Colonic mucosa (tissue), 4 donors: ENCODE results near the gene ARL6IP4. TPM values are rescaled to one million over a fixed set of nuclear protein-coding genes. Genes with fewer than 3 reads are reported as not detected.

Source experiments
- DNase-seq: peaks from one replicate; pipeline ENCODE4 v3.0.0-alpha.2; 2020
- H3K27ac ChIP-seq: fragments of 200-600 bp; one replicate; pipeline ENCODE4 v1.8.0; 2021
- H3K27me3 ChIP-seq: fragments of 200-600 bp; one replicate; pipeline ENCODE4 v1.8.0; 2021
- H3K36me3 ChIP-seq: fragments of 200-600 bp; one replicate; pipeline ENCODE4 v1.8.0; 2021
- H3K4me1 ChIP-seq: fragments of 200-600 bp; one replicate; pipeline ENCODE4 v1.8.0; 2021; ENCODE audit warnings: mild to moderate bottlenecking
- H3K4me3 ChIP-seq: fragments of 200-600 bp; one replicate; pipeline ENCODE4 v1.8.0; 2021
- H3K9ac ChIP-seq, 2 donors: one replicate each; pipeline ENCODE4 v1.7.0; 2013; ENCODE audit warnings: control low read depth in 2 of 2, low read depth in 2 of 2, low read length in 2 of 2
- H3K9me3 ChIP-seq: fragments of 200-600 bp; one replicate; pipeline ENCODE4 v1.8.0; 2021
- intact Hi-C: fragments of 100-400 bp; cut with DNase I; formaldehyde crosslinking; loops from one replicate; pipeline ENCODE4 v1.14.1; 2022
- total RNA-seq, 2 donors: library from RNA; stranded (reverse); fragmentation: NEBNext Ultra II Directional in 1 of 2; extraction: Animal tissue kit (Norgen Biotek cat#: 25700) in 1 of 2; gene quantifications; one replicate each; pipeline ENCODE4 v1.2.1, GENCODE V29; 2021
- TF ChIP-seq, protein P1 (sequence below): fragments of 200-600 bp; IDR thresholded peaks from one replicate; pipeline ENCODE4 v1.8.0; 2022; ENCODE audit warnings: antibody characterized with exemption, mild to moderate bottlenecking
- donor health status: healthy.
- donor health status: DM: no; HTN: no; CAD: no.
- donor health status: DM: no; HTN: no; CAD: no.

Gene ARL6IP4
- total RNA-seq, 2 donors from 2014 or later, result 130 to 192 TPM

DNA sequence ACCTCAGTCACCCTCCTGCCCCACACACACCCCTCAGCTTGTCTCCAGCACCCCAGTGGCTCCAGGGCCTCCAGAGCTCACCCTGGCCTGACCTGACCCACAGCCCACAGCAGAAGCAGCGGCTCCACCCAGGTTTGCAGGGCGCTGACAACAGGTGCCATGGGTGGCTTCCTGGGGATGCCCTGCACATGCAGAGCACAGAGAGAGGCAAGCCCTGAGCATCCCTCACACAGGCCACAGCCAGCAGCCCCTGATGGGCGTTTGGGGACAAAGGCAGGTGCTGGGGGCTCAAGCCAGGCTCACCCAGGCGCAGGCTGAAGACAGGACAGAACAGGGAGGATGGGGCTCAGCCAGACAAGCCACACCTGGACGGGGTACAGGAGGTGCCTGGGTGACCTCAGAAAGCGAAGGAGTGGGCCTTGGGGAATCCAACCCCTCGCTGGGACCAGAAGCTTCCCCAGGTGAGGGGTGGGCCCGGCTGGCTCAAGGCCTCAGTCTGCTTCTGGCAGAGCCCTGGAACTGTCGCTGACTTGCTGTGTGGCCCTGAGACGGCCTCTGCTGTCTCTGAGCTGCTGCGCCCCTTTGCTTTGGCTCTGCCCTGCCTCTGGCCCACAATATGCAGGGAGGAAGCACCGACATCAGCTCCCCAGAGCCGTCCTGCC lies 10.6 kb downstream of the ARL6IP4 start:
- no peak for DNase-seq
- Histone ChIP-seq H3K27me3 (no peaks in the 10 kb centered on the region), H3K36me3 (no peaks in the 10 kb centered on the region), H3K4me1 (no peaks in the 10 kb centered on the region), H3K9me3 (no peaks in the 10 kb centered on the region), H3K9ac (no peak overlapping the region), H3K4me3 (no peak overlapping the region), H3K27ac (no peak overlapping the region)
- intact Hi-C loops, result no loop called here
- TF ChIP-seq, protein P1, sequence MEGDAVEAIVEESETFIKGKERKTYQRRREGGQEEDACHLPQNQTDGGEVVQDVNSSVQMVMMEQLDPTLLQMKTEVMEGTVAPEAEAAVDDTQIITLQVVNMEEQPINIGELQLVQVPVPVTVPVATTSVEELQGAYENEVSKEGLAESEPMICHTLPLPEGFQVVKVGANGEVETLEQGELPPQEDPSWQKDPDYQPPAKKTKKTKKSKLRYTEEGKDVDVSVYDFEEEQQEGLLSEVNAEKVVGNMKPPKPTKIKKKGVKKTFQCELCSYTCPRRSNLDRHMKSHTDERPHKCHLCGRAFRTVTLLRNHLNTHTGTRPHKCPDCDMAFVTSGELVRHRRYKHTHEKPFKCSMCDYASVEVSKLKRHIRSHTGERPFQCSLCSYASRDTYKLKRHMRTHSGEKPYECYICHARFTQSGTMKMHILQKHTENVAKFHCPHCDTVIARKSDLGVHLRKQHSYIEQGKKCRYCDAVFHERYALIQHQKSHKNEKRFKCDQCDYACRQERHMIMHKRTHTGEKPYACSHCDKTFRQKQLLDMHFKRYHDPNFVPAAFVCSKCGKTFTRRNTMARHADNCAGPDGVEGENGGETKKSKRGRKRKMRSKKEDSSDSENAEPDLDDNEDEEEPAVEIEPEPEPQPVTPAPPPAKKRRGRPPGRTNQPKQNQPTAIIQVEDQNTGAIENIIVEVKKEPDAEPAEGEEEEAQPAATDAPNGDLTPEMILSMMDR, result no peak

DNA sequence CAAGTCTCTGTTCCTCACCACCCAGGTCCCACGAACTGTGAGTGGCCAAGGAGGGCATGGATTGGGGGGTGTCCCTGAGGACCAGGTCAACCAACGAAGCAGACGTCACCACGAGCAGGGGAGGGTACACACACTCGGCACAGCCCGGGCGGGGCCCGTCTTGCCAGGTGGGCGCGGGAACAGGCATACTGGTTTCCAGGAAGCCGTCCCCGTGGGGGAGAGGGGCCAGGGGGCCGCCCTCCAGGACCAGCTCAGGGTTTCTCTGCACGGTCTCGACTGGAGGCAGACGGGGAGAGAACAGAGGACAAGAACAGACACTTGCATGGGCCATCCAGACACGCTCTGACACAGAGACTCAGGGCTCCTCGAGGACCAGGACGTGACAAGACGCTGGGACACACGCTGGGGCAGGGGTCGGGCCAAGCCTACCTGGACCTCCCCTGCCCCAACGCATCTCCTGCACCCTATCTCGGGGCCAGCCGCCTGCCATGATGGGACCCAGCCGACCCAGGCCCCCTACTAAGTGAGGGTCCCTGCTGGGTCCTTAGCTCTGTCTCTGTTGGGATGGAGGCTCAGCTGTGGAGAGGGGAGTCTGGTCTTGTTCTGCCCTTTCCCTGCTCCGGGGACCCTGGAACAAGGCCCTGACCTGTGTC lies 11.3 kb downstream of the ARL6IP4 start:
- Histone ChIP-seq H3K4me1 (no peaks in the 10 kb centered on the region), H3K27me3 (no peaks in the 10 kb centered on the region), H3K9ac (no peak overlapping the region), H3K36me3 (no peaks in the 10 kb centered on the region), H3K4me3 (no peak overlapping the region), H3K27ac (no peak overlapping the region), H3K9me3 (no peaks in the 10 kb centered on the region)
- TF ChIP-seq, protein P1, result no peak
- intact Hi-C loops, result no loop called here
- no peak for DNase-seq

DNA sequence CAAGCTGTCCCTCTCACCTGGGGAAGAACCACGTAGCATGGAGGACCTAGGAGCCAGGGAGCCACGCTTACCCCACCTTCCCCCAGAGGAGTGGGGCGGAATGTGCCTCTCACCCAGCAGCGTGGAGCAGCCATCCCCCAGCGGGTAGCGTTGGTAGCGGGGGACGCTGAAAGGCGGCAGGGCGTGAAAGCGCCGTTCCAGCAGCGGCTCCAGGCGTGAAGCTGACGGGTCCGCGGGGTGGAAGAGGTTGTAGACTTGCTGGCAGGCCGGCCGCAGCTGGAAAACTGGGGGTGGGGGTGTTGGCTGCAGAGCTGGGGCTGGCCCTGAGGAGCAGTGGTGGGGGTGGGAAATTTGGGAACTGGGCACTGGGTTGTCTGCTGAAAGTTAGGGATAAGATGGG lies 11.9 kb downstream of the ARL6IP4 start:
- no peaks in the 10 kb centered on the region for H3K4me1 ChIP-seq
- no peak overlapping the region for H3K4me3 ChIP-seq
- no peak overlapping the region for H3K27ac ChIP-seq
- no peaks in the 10 kb centered on the region for H3K36me3 ChIP-seq
- no peak overlapping the region for H3K9ac ChIP-seq
- intact Hi-C loops, result no loop called here
- no peaks in the 10 kb centered on the region for H3K9me3 ChIP-seq
- no peak for DNase-seq
- TF ChIP-seq, protein P1, result no peak
- H3K27me3 ChIP-seq, result no peaks in the 10 kb centered on the region

DNA sequence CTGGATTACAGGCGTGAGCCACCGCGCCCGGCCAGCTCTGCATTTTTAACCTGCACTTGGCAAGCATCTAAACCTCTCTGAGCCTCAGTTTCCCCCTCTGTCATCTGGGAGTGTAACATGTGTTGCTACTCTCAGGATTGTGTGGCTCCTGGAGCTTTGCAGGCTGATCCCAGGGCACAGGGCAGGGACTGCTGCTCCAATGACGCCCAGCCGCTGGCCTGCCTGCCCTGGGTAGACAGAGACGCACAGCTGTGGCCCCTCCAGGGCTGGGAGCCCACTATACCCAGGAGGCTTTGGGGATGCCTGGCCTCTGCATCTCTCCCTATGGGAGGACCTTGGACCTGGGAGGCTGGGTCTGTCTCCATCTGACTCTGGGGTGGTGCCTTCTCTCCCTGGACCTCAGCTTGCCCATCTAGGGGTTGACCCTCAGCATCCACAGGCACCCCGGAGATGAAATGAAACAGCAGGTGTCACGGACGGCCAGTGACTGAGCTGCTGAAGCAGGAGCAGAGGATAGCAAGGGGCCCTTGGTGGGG lies 13.7 kb downstream of the ARL6IP4 start:
- Histone ChIP-seq H3K9ac (no peak overlapping the region), H3K4me1 (no peaks in the 10 kb centered on the region), H3K27ac (no peak overlapping the region), H3K9me3 (no peaks in the 10 kb centered on the region), H3K36me3 (no peaks in the 10 kb centered on the region), H3K27me3 (no peaks in the 10 kb centered on the region), H3K4me3 (no peak overlapping the region)
- TF ChIP-seq, protein P1, result no peak
- DNase-seq, result no peak
- intact Hi-C loops, result no loop called here

DNA sequence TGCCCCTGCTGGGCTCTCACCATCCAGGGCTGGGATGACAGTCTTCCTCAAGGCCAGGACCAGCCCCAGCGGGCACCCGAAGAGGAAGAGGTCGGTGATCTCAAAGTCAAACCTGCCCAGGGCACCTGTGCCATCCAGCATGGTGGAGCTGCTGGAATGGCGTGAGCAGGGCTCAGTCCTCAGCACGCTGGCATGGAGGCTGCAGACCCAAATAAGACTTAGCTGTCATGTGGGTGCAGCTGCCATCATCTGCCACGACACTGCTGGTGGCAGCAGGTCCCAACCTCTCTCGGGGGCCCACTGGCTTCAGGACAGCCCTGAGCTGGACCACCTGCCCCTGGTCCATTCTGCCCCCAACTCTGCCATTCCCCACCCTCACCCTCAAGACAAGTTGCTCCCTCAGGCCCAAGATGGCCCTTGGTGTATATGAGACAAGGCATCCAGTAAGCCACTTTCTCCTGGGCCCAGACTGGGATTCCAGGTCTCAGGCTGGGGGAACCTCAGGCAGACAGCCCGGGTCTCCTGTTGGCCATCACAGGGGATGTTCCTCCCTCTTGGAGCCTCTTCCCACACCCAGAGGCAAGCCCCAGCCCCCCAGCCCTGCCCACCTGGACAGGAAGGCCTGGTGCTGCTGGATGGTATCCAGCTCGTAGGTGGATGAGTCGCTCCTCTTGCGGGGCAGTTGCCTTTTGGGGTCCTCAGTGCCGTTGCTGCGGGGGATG lies 14.5 kb downstream of the ARL6IP4 start:
- no peaks in the 10 kb centered on the region for H3K4me1 ChIP-seq
- no peaks in the 10 kb centered on the region for H3K27me3 ChIP-seq
- intact Hi-C loops, result no loop called here
- H3K9me3 ChIP-seq, result no peaks in the 10 kb centered on the region
- H3K27ac ChIP-seq, result no peak overlapping the region
- TF ChIP-seq, protein P1, result no peak
- DNase-seq, result no peak
- no peak overlapping the region for H3K9ac ChIP-seq
- H3K4me3 ChIP-seq, result no peak overlapping the region
- no peaks in the 10 kb centered on the region for H3K36me3 ChIP-seq
